Smooth muscle cell (in vitro differentiated cells): ENCODE data around the gene SNTG2. TPM values are rescaled to one million over a fixed set of nuclear protein-coding genes. Genes with fewer than 3 reads are reported as not detected.

Experiments
- DNase-seq: peaks from one replicate; lab custom pipeline; 2025; ENCODE audit not compliant: unreplicated experiment; lab: John Stamatoyannopoulos, UW
- H2AFZ ChIP-seq: fragments of 200-600 bp; sonication (generic); 2 replicates; pipeline ENCODE4 v1.6.0; 2016; ENCODE audit warnings: antibody characterized with exemption, low read depth, mild to moderate bottlenecking
- H3F3A ChIP-seq: fragments of 200-600 bp; sonication (generic); 2 replicates; pipeline ENCODE4 v1.6.0; 2017; ENCODE audit warnings: antibody characterized with exemption, low read depth
- H3K27ac ChIP-seq: fragments of 200-600 bp; sonication (generic); 2 replicates; pipeline ENCODE4 v1.5.1; 2016; ENCODE audit warnings: low read depth, mild to moderate bottlenecking
- H3K27me3 ChIP-seq: fragments of 200-600 bp; sonication (generic); 2 replicates; pipeline ENCODE4 v1.6.1; 2016; ENCODE audit warnings: low read depth, mild to moderate bottlenecking
- H3K36me3 ChIP-seq: fragments of 200-600 bp; sonication (generic); 2 replicates; pipeline ENCODE4 v1.5.1; 2016; ENCODE audit warnings: low read depth
- H3K4me1 ChIP-seq: fragments of 200-600 bp; sonication (generic); 2 replicates; pipeline ENCODE4 v1.5.1; 2016; ENCODE audit warnings: low read depth
- H3K4me2 ChIP-seq: fragments of 200-600 bp; sonication (generic); 2 replicates; pipeline ENCODE4 v1.6.0; 2016; ENCODE audit warnings: mild to moderate bottlenecking
- H3K4me3 ChIP-seq: fragments of 200-600 bp; sonication (generic); 2 replicates; pipeline ENCODE4 v1.5.1; 2016; ENCODE audit warnings: mild to moderate bottlenecking
- H3K79me2 ChIP-seq: fragments of 200-600 bp; sonication (generic); 2 replicates; pipeline ENCODE4 v1.6.0; 2016; ENCODE audit warnings: low read depth, mild to moderate bottlenecking
- H3K9ac ChIP-seq: fragments of 200-600 bp; sonication (generic); 2 replicates; pipeline ENCODE4 v1.6.0; 2016; ENCODE audit warnings: low read depth
- H3K9me3 ChIP-seq: fragments of 200-600 bp; sonication (generic); replicated peaks from 2 replicates; pipeline ENCODE4 v1.5.1; 2016; ENCODE audit warnings: low read depth
- H4K20me1 ChIP-seq: fragments of 200-600 bp; sonication (generic); 2 replicates; pipeline ENCODE4 v1.6.0; 2016; ENCODE audit warnings: low read depth
- WGBS: methylation state at CpG from one replicate; pipeline ENCODE4 v1.1.7; 2016; ENCODE audit warnings: low lambda C conversion rate; 5-methylcytosine and 5-hydroxymethylcytosine counted together
- polyA plus RNA-seq: library from polyadenylated mRNA; unstranded; fragments of >200 nt; fragmentation: Nextera tagmentation; extraction: Ambion mirVana; gene quantifications from 2 replicates; pipeline ENCODE4 v1.2.1, GENCODE V29; 2016
- total RNA-seq: library from RNA; depleted of rRNA; stranded (reverse); fragments of >200 nt; gene quantifications from 2 replicates; pipeline ENCODE4 v1.2.3, GENCODE V29; 2014
- TF ChIP-seq, protein P1 (sequence below): fragments of 200-600 bp; sonication (generic); IDR thresholded peaks from 2 replicates; pipeline ENCODE4 v1.5.1; 2017; ENCODE audit warnings: borderline replicate concordance, mild to moderate bottlenecking, antibody characterized with exemption; ENCODE audit not compliant: insufficient read depth, poor library complexity, severe bottlenecking

Gene SNTG2
- total and polyA plus RNA-seq, 2 experiments from 2014 or later = 0.56 TPM; not detected in 1

DNA sequence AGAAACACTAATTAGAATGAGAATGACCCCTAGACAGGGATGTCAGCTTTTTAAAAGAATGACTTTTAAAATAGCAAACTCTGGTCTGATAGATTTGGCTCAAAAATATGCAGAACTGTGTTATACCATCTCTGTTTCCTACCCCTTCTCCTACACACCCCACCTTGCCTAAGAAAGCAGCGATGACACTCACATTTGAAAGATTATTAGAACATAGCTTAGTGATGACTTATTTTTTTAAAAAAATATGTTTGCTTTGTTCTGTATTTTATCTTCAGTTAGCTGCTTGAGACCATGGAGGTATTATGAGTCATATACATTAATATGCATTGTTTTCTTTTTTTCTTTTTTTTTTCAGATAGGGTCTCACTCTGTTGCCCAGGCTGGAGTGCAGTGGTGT, 286.0 kb downstream of the SNTG2 start:
- no peak for DNase-seq
- no peak overlapping the region for H2AFZ ChIP-seq
- H3K27ac ChIP-seq = no peak overlapping the region
- TF ChIP-seq, protein P1, sequence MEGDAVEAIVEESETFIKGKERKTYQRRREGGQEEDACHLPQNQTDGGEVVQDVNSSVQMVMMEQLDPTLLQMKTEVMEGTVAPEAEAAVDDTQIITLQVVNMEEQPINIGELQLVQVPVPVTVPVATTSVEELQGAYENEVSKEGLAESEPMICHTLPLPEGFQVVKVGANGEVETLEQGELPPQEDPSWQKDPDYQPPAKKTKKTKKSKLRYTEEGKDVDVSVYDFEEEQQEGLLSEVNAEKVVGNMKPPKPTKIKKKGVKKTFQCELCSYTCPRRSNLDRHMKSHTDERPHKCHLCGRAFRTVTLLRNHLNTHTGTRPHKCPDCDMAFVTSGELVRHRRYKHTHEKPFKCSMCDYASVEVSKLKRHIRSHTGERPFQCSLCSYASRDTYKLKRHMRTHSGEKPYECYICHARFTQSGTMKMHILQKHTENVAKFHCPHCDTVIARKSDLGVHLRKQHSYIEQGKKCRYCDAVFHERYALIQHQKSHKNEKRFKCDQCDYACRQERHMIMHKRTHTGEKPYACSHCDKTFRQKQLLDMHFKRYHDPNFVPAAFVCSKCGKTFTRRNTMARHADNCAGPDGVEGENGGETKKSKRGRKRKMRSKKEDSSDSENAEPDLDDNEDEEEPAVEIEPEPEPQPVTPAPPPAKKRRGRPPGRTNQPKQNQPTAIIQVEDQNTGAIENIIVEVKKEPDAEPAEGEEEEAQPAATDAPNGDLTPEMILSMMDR = no peak
- H3K9me3 ChIP-seq = no peaks in the 10 kb centered on the region
- H3K79me2 ChIP-seq = no peaks in the 10 kb centered on the region
- H3K4me1 ChIP-seq = no peaks in the 10 kb centered on the region
- no peaks in the 10 kb centered on the region for H3F3A ChIP-seq
- H3K4me2 ChIP-seq = no peak overlapping the region
- H3K36me3 ChIP-seq = no peaks in the 10 kb centered on the region
- no peak overlapping the region for H3K4me3 ChIP-seq
- no peaks in the 10 kb centered on the region for H4K20me1 ChIP-seq
- WGBS = 89% methylated on average over 1 of the region's 1 CpG
- no peaks in the 10 kb centered on the region for H3K27me3 ChIP-seq
- H3K9ac ChIP-seq = no peak overlapping the region

DNA sequence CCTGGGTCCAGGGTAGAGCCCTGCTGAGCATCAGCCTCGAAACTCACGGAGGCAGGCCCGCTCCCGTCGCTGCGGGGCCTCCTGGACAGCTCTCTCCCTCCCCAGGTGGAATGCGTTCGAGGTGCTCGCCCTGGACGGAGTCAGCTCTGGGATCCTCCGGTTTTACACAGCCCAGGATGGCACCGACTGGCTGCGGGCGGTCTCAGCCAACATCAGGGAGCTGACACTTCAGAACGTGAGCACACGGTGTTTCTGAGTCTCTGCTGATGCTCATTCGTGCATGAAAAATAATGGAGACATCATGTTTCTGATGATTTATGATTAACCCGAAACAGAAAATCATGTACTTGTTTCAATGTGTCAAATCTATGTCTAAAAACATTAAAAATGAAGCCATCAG, 287.1 kb downstream of the SNTG2 start:
- WGBS = 88% methylated on average over 18 of the region's 18 CpGs
- Histone ChIP-seq H3K9ac (no peak overlapping the region), H3K27ac (no peak overlapping the region), H3K4me3 (no peak overlapping the region), H3F3A (no peaks in the 10 kb centered on the region), H3K4me1 (no peaks in the 10 kb centered on the region), H3K36me3 (no peaks in the 10 kb centered on the region), H4K20me1 (no peaks in the 10 kb centered on the region), H2AFZ (no peak overlapping the region), H3K4me2 (no peak overlapping the region), H3K27me3 (no peaks in the 10 kb centered on the region), H3K79me2 (no peaks in the 10 kb centered on the region), H3K9me3 (no peaks in the 10 kb centered on the region)
- DNase-seq = no peak
- TF ChIP-seq, protein P1 = no peak

DNA sequence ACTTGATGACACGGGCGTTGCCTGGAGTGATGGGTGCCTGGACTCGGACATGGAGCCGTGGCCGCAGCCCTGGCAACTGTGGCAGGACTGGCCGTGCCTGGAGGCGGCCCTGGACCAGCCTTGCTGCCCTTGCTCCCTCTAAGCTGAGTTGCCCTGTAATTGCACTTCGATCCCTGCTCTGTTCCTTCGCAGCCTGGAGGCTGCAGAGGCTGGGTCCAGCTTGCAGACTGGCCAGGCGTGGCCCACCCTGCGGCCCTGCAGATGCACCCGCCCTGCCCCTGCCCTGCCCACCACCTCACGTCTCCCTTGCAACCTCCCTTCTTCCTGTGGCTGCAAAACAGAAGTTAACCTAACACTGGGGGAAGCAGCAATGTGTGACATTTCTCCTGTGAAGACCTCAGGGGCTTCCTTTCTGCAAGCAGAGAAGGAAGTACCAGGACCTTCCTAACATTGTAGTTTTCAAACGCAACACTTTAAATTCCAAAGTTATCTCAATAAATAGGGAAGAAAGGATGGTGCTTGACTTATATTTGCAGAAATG, 288.0 kb downstream of the SNTG2 start:
- Histone ChIP-seq H3K4me2 (no peak overlapping the region), H2AFZ (no peak overlapping the region), H3K36me3 (no peaks in the 10 kb centered on the region), H3K27ac (no peak overlapping the region), H3K9ac (no peak overlapping the region), H3K9me3 (no peaks in the 10 kb centered on the region), H3K4me1 (no peaks in the 10 kb centered on the region), H4K20me1 (no peaks in the 10 kb centered on the region), H3K79me2 (no peaks in the 10 kb centered on the region), H3F3A (no peaks in the 10 kb centered on the region), H3K4me3 (no peak overlapping the region), H3K27me3 (no peaks in the 10 kb centered on the region)
- DNase-seq = no peak
- TF ChIP-seq, protein P1 = no peak
- WGBS = 91% methylated on average over 13 of the region's 14 CpGs

DNA sequence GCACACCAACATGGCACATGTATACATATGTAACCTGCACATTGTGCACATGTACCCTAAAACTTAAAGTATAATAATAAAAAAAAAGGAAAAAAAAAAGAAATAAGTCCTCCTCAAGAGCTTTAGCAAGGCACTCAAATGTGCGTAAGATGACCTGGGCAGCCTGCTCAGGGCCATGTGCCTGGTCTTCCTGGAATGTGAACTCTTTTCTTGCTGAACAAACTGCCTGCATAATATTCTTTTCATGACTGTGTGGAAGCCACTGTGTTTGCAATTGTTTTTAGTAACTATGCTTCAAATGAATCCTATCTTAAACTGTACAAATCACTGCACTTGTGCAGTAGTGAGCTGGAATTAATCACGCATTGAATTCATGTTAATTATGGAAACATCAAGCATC, 294.5 kb downstream of the SNTG2 start:
- no peaks in the 10 kb centered on the region for H3F3A ChIP-seq
- H3K9ac ChIP-seq = no peak overlapping the region
- no peak overlapping the region for H3K27ac ChIP-seq
- no peaks in the 10 kb centered on the region for H3K36me3 ChIP-seq
- DNase-seq = no peak
- H4K20me1 ChIP-seq = no peaks in the 10 kb centered on the region
- H3K9me3 ChIP-seq = no peaks in the 10 kb centered on the region
- TF ChIP-seq, protein P1 = no peak
- H3K4me2 ChIP-seq = no peak overlapping the region
- no peaks in the 10 kb centered on the region for H3K4me1 ChIP-seq
- no peak overlapping the region for H3K4me3 ChIP-seq
- 96% methylated on average over 2 of the region's 2 CpGs for WGBS
- H3K79me2 ChIP-seq = no peaks in the 10 kb centered on the region
- H3K27me3 ChIP-seq = peaks cover 7% of the 10 kb centered on the region
- H2AFZ ChIP-seq = no peak overlapping the region
